ENCODE data around the gene STEEP1.

Gene STEEP1

GRCh38 chrX:119537487-119537886, 27.7 kb downstream of the STEEP1 start:
- DNase-seq (ENCODE audit: low read depth), result no peak
- TF ChIP-seq CTCF (conservative IDR thresholded peaks at IDR 0.05; ENCODE audit: control insufficient read depth, insufficient read depth, low read depth, low read length), result no peak
- H3K4me3 ChIP-seq (ENCODE audit: control insufficient read depth, low read depth, low read length), result no peak overlapping the region

DNA sequence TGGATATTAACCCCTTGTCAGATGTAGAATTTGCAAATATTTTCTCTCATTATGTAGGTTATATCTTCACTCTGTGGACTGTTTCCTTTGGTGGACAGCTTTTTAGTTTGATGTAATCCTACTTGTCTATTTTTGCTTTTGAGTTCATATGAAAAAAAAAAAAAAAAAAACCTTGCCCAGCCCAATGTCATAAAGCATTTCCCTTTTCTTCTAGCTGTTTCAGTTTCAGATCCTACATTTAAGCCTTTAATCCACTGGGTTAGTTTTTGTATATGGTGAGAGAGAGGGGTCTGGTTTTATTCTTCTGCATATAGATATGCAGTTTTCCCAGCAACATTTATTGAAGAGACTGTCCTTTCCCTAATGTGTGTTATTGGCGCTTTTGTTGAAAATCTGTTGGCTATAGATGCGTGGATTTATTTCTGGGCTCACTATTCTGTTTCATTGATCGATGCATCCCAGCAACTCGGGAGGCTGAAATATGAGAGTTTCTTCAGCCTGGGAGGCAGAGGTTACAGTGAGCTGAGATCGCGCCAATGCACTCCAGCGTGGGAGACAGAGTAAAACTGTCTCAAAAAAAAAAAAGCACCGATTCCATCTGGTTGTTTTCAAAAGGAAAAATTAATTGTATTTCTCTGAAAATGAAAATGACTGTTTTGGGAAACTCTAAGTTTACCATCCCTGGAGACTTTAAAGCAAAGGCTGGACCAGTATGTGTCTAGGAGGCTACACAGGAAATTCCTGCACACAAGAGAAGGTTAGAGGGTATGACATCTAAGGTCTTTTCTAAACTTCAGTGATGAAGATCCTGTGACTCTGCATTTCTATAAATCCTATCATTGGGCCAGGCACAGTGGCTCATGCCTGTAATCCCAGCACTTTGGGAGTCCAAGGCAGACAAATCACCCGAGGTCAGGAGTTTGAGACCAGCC, 35.6 kb downstream of the STEEP1 start:
- TF ChIP-seq CTCF (conservative IDR thresholded peaks at IDR 0.05; ENCODE audit: control insufficient read depth, insufficient read depth, low read depth, low read length), result no peak
- no peak overlapping the region for H3K4me3 ChIP-seq (ENCODE audit: control insufficient read depth, low read depth, low read length)
- DNase-seq (ENCODE audit: low read depth), result no peak

GRCh38 chrX:119523664-119524184, 41.5 kb downstream of the STEEP1 start:
- no peak for TF ChIP-seq CTCF (conservative IDR thresholded peaks at IDR 0.05; ENCODE audit: control insufficient read depth, insufficient read depth, low read depth, low read length)
- no peak for DNase-seq (ENCODE audit: low read depth)
- H3K4me3 ChIP-seq (ENCODE audit: control insufficient read depth, low read depth, low read length), result no peak overlapping the region

DNA sequence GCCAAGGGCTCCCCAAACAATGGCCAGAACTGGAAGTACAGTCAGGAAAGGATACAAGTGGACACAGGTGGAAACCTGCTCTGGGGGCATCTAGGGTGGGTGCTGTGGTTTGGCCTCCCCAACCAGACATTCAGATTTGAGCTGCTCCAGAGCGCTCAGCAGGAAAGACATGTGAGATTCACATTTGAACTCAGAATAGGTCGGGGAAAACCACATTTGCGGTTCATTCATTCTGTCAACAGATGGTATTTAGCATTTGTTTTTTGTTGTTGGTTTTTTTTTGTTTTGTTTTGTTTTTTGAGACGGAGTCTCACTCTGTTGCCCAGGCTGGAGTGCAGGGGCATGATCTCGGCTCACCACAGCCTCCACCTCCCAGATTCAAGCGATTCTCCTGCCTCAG, 44.0 kb downstream of the STEEP1 start:
- no peak overlapping the region for H3K4me3 ChIP-seq (ENCODE audit: control insufficient read depth, low read depth, low read length)
- no peak for DNase-seq (ENCODE audit: low read depth)
- no peak for TF ChIP-seq CTCF (conservative IDR thresholded peaks at IDR 0.05; ENCODE audit: control insufficient read depth, insufficient read depth, low read depth, low read length)

- no peak for TF ChIP-seq CTCF (conservative IDR thresholded peaks at IDR 0.05; ENCODE audit: control insufficient read depth, insufficient read depth, low read depth, low read length)
- no peak overlapping the region for H3K4me3 ChIP-seq (ENCODE audit: control insufficient read depth, low read depth, low read length)
- DNase-seq (ENCODE audit: low read depth), result no peak
Measured at GRCh38 chrX:119518371-119518770, 46.8 kb downstream of the STEEP1 start.

DNA sequence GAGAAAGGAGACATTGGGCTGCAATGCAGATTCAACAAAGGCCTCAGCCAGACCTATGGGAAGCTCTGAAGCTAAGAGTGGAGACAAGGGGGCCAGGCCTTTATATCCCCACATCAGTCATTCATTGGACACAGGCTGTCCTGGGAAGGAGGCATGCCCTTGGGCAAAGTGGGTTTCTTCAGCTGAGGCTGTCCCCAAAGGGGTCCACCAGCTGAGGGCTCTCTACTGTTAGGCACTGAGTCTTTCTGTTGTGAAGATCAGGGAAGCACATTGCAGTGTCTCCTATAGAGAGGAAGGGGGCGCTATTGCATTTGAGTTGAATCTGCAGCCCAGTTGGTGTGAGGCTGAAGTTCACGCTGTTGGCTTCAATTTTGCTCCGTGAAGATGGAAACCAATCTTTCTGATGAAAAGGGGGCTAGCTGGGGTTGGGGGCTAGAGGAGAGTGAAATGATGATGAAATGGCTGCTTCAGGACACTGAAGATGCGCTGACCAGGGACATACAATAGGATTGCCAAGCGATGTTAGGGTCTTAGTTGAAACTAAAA, 49.0 kb downstream of the STEEP1 start:
- H3K4me3 ChIP-seq (ENCODE audit: control insufficient read depth, low read depth, low read length), result no peak overlapping the region
- peak; percentile 70 for DNase-seq (ENCODE audit: low read depth)
- peak; percentile 80 for TF ChIP-seq CTCF (conservative IDR thresholded peaks at IDR 0.05; ENCODE audit: control insufficient read depth, insufficient read depth, low read depth, low read length)

Data from fibroblast of mammary gland (primary cell).